Osteocyte (in vitro differentiated cells): ENCODE results near the gene SLC1A2. TPM values are rescaled to one million over a fixed set of nuclear protein-coding genes. Genes with fewer than 3 reads are reported as not detected.

Source experiments
- DNase-seq: peaks from one replicate; pipeline ENCODE4 v3.0.0; 2021; ENCODE audit warnings: mixed read lengths; ENCODE audit not compliant: unreplicated experiment; ENCODE audit errors: extremely low spot score
- H3K27ac Mint-ChIP-seq: one replicate; pipeline ENCODE4 v1.8.0; 2021; ENCODE audit warnings: mild to moderate bottlenecking, mixed read lengths; ENCODE audit not compliant: unreplicated experiment
- H3K27me3 Mint-ChIP-seq: one replicate; pipeline ENCODE4 v1.8.0; 2021; ENCODE audit warnings: mixed read lengths; ENCODE audit not compliant: unreplicated experiment
- H3K36me3 Mint-ChIP-seq: one replicate; pipeline ENCODE4 v1.8.0; 2021; ENCODE audit warnings: mixed read lengths; ENCODE audit not compliant: unreplicated experiment
- H3K4me1 Mint-ChIP-seq: one replicate; pipeline ENCODE4 v1.8.0; 2021; ENCODE audit warnings: mixed read lengths; ENCODE audit not compliant: unreplicated experiment
- H3K4me3 Mint-ChIP-seq: one replicate; pipeline ENCODE4 v1.8.0; 2021; ENCODE audit warnings: mild to moderate bottlenecking, moderate library complexity, mixed read lengths; ENCODE audit not compliant: unreplicated experiment
- H3K9me3 Mint-ChIP-seq: one replicate; pipeline ENCODE4 v1.8.0; 2021; ENCODE audit warnings: mixed read lengths; ENCODE audit not compliant: unreplicated experiment
- total RNA-seq: library from RNA; stranded (reverse); gene quantifications from 2 replicates; pipeline ENCODE4 v1.2.1, GENCODE V29; 2021
- TF ChIP-seq, protein P1 (sequence below): fragments of 200-600 bp; sonication (generic); IDR thresholded peaks from 2 replicates; pipeline ENCODE4 v1.5.0; 2021; ENCODE audit warnings: antibody characterized with exemption, mild to moderate bottlenecking, moderate library complexity

The SLC1A2 gene
- total RNA-seq, 1 donor from 2014 or later, result 0.32 TPM

DNA sequence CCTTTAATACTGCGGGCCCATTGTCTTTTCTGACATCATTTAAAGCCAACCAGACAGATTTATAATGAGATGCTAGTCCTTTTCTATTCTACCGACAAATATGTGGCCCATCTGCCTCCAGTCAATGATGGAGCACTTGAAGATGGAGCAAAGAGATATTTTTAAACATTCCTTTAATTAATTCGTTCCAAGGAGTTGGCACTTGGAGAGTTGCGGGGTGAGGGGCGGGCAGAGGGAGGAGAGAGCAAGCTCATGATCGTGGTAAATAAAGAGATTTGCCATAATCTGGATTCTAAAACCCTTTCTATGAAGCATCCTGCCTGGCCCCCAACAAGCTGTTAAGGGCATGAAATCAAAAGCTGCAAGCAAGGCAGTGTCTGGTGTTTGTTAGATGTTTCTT, 5.0 kb downstream of the SLC1A2 start:
- DNase-seq, result no peak
- no peaks in the 10 kb centered on the region for H3K9me3 Mint-ChIP-seq
- peaks cover 9% of the 10 kb centered on the region for H3K4me1 Mint-ChIP-seq
- no peak overlapping the region for H3K4me3 Mint-ChIP-seq
- H3K36me3 Mint-ChIP-seq, result peaks cover 2% of the 10 kb centered on the region
- peaks cover 79% of the 10 kb centered on the region for H3K27me3 Mint-ChIP-seq
- TF ChIP-seq, protein P1, sequence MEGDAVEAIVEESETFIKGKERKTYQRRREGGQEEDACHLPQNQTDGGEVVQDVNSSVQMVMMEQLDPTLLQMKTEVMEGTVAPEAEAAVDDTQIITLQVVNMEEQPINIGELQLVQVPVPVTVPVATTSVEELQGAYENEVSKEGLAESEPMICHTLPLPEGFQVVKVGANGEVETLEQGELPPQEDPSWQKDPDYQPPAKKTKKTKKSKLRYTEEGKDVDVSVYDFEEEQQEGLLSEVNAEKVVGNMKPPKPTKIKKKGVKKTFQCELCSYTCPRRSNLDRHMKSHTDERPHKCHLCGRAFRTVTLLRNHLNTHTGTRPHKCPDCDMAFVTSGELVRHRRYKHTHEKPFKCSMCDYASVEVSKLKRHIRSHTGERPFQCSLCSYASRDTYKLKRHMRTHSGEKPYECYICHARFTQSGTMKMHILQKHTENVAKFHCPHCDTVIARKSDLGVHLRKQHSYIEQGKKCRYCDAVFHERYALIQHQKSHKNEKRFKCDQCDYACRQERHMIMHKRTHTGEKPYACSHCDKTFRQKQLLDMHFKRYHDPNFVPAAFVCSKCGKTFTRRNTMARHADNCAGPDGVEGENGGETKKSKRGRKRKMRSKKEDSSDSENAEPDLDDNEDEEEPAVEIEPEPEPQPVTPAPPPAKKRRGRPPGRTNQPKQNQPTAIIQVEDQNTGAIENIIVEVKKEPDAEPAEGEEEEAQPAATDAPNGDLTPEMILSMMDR, result no peak
- no peak overlapping the region for H3K27ac Mint-ChIP-seq

DNA sequence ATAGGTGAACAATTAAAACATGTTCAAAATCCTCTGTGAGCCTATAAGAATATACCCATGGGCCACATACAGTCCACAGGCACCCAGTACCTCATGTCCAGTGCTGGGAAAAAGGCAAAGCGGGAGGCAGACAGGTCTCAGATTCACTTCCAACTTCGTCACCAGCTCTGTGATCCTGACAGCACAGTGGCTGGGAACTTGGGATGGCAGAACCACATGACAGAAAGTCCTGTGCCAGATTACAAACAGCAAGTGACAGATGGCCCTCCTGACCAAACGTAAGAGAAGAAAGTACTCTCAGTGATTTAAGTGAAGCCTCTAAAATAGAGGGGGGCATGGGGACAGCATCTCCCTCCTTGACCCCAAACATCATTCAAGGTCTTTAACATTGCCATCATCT, 5.8 kb downstream of the SLC1A2 start:
- peaks cover 6% of the 10 kb centered on the region for H3K4me1 Mint-ChIP-seq
- H3K27ac Mint-ChIP-seq, result no peak overlapping the region
- no peak overlapping the region for H3K4me3 Mint-ChIP-seq
- H3K36me3 Mint-ChIP-seq, result peaks cover 2% of the 10 kb centered on the region
- H3K9me3 Mint-ChIP-seq, result no peaks in the 10 kb centered on the region
- TF ChIP-seq, protein P1, result no peak
- DNase-seq, result no peak
- H3K27me3 Mint-ChIP-seq, result peaks cover 82% of the 10 kb centered on the region

DNA sequence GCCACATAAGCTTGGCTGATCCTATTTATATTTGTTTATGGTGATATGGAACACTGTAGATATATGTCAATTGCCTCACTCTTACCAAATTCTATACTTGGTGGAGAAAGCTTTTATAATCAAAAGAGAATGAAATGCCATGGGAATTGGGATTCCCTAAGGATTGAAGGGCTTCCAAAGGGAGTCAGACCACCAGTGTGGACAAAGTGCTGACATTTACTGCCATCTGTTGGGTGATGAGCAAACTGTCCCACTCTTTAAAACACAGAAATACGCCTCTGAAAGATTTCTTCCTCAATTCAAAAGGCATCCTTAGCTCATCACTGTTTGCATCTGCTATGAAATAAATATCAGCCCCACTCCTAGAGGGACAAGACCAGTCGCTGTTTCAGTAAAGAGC, 7.1 kb downstream of the SLC1A2 start:
- TF ChIP-seq, protein P1, result peak; percentile 68
- Mint-ChIP-seq H3K27ac (no peak overlapping the region), H3K4me1 (no peaks in the 10 kb centered on the region), H3K36me3 (peaks cover 2% of the 10 kb centered on the region), H3K4me3 (no peak overlapping the region), H3K9me3 (no peaks in the 10 kb centered on the region), H3K27me3 (peaks cover 69% of the 10 kb centered on the region)
- no peak for DNase-seq

DNA sequence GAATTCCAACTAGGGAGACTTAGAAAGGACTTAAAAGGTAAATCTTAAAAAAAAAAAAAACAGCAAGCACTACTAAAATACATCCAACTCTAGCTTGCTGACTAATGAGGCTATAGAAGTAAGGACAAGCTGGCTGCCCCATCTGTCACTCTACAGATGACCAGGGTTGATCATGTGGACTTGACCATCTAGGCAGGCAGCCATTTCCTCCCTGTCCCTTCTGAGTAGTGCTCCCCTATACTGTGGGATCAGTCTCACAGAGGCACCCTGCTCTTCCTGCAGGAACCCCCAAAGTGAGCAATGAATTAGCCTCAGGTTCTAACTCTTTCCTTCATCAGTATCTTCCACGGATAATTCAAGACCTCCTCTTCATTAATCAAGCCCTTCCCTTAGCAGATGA, 12.3 kb downstream of the SLC1A2 start:
- H3K27ac Mint-ChIP-seq, result no peak overlapping the region
- peaks cover 3% of the 10 kb centered on the region for H3K4me1 Mint-ChIP-seq
- H3K27me3 Mint-ChIP-seq, result peaks cover 28% of the 10 kb centered on the region
- H3K9me3 Mint-ChIP-seq, result no peaks in the 10 kb centered on the region
- TF ChIP-seq, protein P1, result no peak
- no peak for DNase-seq
- H3K36me3 Mint-ChIP-seq, result no peaks in the 10 kb centered on the region
- H3K4me3 Mint-ChIP-seq, result no peak overlapping the region

GRCh38 chr11:35404388-35404775, 15.0 kb downstream of the SLC1A2 start:
- H3K4me1 Mint-ChIP-seq, result peaks cover 3% of the 10 kb centered on the region
- H3K27me3 Mint-ChIP-seq, result peaks cover 11% of the 10 kb centered on the region
- no peak overlapping the region for H3K27ac Mint-ChIP-seq
- DNase-seq, result no peak
- H3K9me3 Mint-ChIP-seq, result no peaks in the 10 kb centered on the region
- H3K36me3 Mint-ChIP-seq, result no peaks in the 10 kb centered on the region
- H3K4me3 Mint-ChIP-seq, result no peak overlapping the region
- TF ChIP-seq, protein P1, result peak; percentile 49
